ENCODE results near the gene ANKS1B.

Gene ANKS1B

DNA sequence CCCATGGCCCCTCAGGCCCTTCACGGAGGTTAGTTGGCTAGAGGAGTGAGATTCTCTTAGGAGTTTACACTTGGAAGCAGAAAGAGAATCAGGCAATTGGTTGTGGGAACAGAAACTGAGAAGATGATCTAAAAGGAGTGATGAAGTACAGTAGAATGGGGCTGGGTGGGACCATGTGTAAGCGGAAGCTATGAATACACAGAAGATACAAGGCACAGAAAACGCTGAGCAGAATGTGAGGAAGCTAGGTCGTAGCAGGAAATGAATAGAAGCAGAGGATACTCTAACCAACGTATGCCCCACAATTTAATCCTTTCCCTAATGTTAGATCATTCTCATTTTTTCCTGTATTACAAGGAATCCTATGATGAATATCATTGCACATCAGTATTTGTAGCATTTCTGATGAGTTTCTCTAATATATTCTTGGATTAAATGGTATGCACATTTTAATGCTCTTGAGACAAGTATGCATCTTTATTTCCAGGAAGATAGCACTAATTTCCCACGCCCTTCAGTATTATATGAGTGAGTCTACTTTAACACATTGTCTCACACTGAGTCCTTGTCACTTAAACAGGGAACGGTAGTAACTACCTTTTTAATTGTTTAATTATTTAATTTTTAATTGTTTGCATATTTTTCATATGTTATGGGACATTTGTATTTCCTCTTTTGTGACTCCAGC lies 1066.4 kb downstream of the ANKS1B start:
- POLR2A ChIA-PET, result no interaction called here
- Histone ChIP-seq H3K4me1 (ENCODE audit: control insufficient read depth, insufficient read depth, low read length) (no peaks in the 10 kb centered on the region), H3K9me3 (ENCODE audit: control insufficient read depth, insufficient read depth, low read depth, low read length) (no peaks in the 10 kb centered on the region), H3K4me3 (ENCODE audit: low read depth, low read length) (no peak overlapping the region), H3K36me3 (ENCODE audit: control insufficient read depth in 2 of 2, insufficient read depth in 1 of 2, low read length in 2 of 2) (no peaks in the 10 kb centered on the region), H3K27ac (ENCODE audit: extremely low read depth, low read depth, low read length) (no peak overlapping the region)
- CTCF ChIA-PET, result no interaction called here
- TF ChIP-seq ZNF558 (tag by site-specific recombination; IDR thresholded peaks at IDR 0.05), result no peak
- no peak for TF ChIP-seq ZNF596 (tag by site-specific recombination; IDR thresholded peaks at IDR 0.05)
- TF ChIP-seq, protein P1, sequence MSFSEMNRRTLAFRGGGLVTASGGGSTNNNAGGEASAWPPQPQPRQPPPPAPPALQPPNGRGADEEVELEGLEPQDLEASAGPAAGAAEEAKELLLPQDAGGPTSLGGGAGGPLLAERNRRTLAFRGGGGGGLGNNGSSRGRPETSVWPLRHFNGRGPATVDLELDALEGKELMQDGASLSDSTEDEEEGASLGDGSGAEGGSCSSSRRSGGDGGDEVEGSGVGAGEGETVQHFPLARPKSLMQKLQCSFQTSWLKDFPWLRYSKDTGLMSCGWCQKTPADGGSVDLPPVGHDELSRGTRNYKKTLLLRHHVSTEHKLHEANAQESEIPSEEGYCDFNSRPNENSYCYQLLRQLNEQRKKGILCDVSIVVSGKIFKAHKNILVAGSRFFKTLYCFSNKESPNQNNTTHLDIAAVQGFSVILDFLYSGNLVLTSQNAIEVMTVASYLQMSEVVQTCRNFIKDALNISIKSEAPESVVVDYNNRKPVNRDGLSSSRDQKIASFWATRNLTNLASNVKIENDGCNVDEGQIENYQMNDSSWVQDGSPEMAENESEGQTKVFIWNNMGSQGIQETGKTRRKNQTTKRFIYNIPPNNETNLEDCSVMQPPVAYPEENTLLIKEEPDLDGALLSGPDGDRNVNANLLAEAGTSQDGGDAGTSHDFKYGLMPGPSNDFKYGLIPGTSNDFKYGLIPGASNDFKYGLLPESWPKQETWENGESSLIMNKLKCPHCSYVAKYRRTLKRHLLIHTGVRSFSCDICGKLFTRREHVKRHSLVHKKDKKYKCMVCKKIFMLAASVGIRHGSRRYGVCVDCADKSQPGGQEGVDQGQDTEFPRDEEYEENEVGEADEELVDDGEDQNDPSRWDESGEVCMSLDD (tag by site-specific recombination; IDR thresholded peaks at IDR 0.05), result no peak
- TF ChIP-seq HOXA7 (CRISPR knock-in tag; IDR thresholded peaks at IDR 0.05; ENCODE audit: borderline replicate concordance), result no peak
- TF ChIP-seq, protein P2, sequence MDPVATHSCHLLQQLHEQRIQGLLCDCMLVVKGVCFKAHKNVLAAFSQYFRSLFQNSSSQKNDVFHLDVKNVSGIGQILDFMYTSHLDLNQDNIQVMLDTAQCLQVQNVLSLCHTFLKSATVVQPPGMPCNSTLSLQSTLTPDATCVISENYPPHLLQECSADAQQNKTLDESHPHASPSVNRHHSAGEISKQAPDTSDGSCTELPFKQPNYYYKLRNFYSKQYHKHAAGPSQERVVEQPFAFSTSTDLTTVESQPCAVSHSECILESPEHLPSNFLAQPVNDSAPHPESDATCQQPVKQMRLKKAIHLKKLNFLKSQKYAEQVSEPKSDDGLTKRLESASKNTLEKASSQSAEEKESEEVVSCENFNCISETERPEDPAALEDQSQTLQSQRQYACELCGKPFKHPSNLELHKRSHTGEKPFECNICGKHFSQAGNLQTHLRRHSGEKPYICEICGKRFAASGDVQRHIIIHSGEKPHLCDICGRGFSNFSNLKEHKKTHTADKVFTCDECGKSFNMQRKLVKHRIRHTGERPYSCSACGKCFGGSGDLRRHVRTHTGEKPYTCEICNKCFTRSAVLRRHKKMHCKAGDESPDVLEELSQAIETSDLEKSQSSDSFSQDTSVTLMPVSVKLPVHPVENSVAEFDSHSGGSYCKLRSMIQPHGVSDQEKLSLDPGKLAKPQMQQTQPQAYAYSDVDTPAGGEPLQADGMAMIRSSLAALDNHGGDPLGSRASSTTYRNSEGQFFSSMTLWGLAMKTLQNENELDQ (tag by site-specific recombination; IDR thresholded peaks at IDR 0.05; ENCODE audit: low read depth), result no peak
- TF ChIP-seq, protein P3, sequence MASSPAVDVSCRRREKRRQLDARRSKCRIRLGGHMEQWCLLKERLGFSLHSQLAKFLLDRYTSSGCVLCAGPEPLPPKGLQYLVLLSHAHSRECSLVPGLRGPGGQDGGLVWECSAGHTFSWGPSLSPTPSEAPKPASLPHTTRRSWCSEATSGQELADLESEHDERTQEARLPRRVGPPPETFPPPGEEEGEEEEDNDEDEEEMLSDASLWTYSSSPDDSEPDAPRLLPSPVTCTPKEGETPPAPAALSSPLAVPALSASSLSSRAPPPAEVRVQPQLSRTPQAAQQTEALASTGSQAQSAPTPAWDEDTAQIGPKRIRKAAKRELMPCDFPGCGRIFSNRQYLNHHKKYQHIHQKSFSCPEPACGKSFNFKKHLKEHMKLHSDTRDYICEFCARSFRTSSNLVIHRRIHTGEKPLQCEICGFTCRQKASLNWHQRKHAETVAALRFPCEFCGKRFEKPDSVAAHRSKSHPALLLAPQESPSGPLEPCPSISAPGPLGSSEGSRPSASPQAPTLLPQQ (tag by site-specific recombination; IDR thresholded peaks at IDR 0.05), result no peak
- no peak for TF ChIP-seq ZNF624 (tag by site-specific recombination; IDR thresholded peaks at IDR 0.05)

DNA sequence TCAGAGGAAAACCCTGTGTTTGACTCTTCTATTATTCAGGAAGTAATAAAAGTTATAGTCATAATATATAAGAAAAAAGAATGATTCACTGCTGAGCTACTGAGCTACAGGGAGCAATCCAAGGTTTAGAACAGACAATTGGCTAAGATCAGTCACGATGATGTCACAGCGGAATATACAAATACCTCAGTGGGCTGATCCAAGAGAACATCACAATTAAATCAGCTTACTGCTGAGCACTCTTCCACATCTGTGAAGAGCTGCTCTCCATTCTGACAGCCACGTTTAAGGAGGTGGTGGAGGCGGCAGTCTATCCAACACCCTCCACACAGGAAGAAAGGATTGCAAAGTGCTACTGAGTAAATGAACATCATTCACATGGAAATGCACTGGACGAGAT lies 1068.6 kb downstream of the ANKS1B start:
- H3K27ac ChIP-seq (ENCODE audit: extremely low read depth, low read depth, low read length), result no peak overlapping the region
- POLR2A ChIA-PET, result no interaction called here
- no peaks in the 10 kb centered on the region for H3K36me3 ChIP-seq (ENCODE audit: control insufficient read depth in 2 of 2, insufficient read depth in 1 of 2, low read length in 2 of 2)
- CTCF ChIA-PET, result no interaction called here
- H3K9me3 ChIP-seq (ENCODE audit: control insufficient read depth, insufficient read depth, low read depth, low read length), result no peaks in the 10 kb centered on the region
- TF ChIP-seq SP3 (tag by site-specific recombination; IDR thresholded peaks at IDR 0.05) (no peak), ZNF791 (tag by site-specific recombination; IDR thresholded peaks at IDR 0.05) (no peak), ZNF76 (tag by site-specific recombination; IDR thresholded peaks at IDR 0.05; ENCODE audit: borderline replicate concordance, low read depth) (no peak)
- TF ChIP-seq, protein P4, sequence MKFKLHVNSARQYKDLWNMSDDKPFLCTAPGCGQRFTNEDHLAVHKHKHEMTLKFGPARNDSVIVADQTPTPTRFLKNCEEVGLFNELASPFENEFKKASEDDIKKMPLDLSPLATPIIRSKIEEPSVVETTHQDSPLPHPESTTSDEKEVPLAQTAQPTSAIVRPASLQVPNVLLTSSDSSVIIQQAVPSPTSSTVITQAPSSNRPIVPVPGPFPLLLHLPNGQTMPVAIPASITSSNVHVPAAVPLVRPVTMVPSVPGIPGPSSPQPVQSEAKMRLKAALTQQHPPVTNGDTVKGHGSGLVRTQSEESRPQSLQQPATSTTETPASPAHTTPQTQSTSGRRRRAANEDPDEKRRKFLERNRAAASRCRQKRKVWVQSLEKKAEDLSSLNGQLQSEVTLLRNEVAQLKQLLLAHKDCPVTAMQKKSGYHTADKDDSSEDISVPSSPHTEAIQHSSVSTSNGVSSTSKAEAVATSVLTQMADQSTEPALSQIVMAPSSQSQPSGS (tag by site-specific recombination; IDR thresholded peaks at IDR 0.05; ENCODE audit: low read depth), result peak; percentile 20; the same call in 1 of the 2 replicates
- TF ChIP-seq, protein P5, sequence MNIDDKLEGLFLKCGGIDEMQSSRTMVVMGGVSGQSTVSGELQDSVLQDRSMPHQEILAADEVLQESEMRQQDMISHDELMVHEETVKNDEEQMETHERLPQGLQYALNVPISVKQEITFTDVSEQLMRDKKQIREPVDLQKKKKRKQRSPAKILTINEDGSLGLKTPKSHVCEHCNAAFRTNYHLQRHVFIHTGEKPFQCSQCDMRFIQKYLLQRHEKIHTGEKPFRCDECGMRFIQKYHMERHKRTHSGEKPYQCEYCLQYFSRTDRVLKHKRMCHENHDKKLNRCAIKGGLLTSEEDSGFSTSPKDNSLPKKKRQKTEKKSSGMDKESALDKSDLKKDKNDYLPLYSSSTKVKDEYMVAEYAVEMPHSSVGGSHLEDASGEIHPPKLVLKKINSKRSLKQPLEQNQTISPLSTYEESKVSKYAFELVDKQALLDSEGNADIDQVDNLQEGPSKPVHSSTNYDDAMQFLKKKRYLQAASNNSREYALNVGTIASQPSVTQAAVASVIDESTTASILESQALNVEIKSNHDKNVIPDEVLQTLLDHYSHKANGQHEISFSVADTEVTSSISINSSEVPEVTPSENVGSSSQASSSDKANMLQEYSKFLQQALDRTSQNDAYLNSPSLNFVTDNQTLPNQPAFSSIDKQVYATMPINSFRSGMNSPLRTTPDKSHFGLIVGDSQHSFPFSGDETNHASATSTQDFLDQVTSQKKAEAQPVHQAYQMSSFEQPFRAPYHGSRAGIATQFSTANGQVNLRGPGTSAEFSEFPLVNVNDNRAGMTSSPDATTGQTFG (tag by site-specific recombination; IDR thresholded peaks at IDR 0.05; ENCODE audit: borderline replicate concordance), result no peak
- no peak overlapping the region for H3K4me3 ChIP-seq (ENCODE audit: low read depth, low read length)
- no peaks in the 10 kb centered on the region for H3K4me1 ChIP-seq (ENCODE audit: control insufficient read depth, insufficient read depth, low read length)

Data from HEK293 (cell line).